DMS53 treated with DMSO at 0.1 percent for 48 hours (cell line): ENCODE measurements around the gene BHLHE23.

Experiments
- DNase-seq: peaks from one replicate; lab custom pipeline; 2025; ENCODE audit not compliant: unreplicated experiment; lab: John Stamatoyannopoulos, UW

BHLHE23 gene

GRCh38 chr20:63006540-63007359 is at the start of gene BHLHE23:
TSS of gene BHLHE23 (minus strand) at chr20:63006964. CDS start at chr20:63006774, 190 bp downstream.
- no peak for DNase-seq

DNA sequence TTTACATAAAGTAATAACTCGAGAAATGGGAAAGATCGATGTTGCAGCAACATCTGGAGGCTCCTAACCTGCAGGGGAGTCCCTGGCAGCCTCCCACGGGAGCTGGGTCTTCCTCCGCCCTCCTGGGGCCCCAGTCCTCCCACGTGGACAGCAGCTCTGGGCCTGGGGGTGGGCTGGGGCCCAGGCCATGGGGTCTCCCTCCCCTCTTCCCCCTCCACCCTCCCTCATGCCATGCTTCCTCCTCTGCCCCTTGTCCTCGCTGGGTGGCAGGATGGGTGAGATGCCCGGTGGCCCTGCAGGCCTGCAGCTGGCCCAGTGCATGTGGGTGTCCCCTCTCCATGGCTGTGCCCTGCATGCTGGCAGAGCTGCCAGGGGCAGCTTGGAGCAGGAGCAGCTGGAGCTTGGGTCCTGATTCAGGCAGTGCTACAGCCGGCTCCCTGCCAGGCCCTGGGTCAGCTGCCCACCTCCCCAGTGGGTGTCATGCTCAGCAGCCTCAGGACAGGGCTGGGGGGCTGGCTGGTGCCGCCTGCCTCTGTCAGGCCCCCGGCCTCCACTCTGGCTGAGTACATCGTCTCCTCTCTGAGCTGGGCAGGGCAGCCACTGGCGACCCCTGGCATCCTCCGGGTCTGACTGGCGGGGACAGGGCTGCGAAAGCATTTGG is 48.9 kb upstream of the BHLHE23 start:
- no peak for DNase-seq

- no peak for DNase-seq
Observed at GRCh38 chr20:63054681-63055240, 48.0 kb upstream of the BHLHE23 start.

DNA sequence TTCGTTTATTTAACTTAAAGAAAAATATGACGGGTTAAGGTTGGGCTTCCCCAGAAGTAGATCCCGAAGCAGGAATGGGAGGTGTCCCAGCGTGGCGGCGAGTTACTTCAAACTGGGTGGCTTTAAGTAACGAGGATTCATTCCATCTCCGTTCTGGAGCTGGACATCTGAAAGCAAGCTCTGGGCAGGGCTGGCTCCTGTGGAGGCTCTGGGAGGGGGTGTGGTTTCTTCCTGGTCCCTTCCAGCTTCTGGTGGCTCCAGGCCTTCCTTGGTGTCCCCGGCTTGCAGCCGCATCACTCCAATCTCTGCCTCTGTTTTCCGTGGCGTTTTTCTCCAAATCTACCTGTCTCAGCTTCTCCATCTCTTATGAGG is 47.3 kb upstream of the BHLHE23 start:
- DNase-seq = no peak

GRCh38 chr20:63053432-63054102 is 46.8 kb upstream of the BHLHE23 start:
- no peak for DNase-seq

GRCh38 chr20:63052571-63053431 is 46.0 kb upstream of the BHLHE23 start:
- no peak for DNase-seq

DNA sequence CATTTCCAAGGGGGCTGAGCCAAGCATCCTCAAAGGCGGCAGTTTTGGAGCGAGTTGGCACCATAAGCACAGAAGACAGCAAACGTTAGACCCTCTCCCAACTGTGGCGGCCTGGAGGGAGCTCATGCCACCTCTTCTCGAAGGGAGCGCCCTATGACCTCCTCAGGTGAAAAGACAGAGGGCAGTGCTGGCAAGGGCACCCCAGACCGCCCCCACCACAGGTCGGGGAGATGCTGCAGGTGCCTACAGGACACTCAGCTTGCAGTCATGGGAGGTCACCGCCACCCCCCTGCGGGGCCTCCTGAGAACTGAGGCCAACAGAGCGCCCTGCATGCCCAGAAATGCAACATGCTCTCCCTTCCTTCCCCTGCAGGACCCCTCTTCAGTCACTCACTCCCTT is 45.1 kb upstream of the BHLHE23 start:
- no peak for DNase-seq

DNA sequence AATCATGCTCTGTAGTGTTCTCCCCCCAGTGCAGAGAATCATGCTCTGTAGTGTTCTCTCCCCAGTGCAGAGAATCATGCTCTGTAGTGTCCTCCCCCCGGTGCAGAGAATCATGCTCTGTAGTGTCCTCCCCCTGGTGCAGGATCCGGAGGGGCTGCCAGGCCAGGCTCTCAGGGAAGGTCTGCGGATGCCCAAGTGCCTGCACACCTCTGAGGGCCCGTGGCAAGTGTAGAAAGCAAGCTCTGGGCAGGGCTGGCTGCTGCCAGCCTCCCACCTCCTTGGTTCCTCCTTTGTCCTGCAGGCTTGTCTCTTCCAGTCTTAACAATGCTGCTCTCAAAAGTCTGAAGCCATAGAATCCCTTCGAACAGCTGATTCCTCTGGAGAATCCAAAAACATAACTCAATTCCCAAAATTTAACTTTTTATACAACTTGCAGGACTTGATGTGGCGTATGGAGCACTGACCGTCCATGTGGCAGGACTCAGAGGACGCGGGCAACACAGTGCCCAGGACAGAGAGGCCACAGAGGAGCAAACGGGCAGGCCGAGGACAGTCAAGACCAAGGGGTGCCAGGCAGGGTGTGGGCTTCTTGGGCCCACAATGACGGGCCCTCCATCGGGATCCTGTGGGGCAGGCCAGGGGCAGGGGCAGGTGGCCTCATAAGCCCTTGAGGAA is 44.6 kb upstream of the BHLHE23 start:
- no peak for DNase-seq

DNA sequence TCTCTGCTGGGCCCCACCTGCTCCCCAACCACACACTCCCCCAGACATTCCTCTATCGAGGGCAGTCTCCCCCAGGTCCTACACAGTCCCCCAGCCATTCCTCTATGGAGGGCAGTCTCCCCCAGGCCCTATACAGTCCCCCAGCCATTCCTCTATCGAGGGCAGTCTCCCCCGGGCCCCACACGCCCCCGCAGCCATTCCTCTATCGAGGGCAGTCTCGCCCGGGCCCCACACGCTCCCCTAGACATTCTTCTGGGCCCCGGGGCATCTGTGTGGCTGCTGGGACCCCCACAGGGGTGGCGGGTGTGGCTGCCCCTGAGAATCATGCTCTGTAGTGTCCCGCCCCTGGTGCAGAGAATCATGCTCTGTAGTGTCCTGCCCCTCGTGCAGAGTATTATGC is 43.6 kb upstream of the BHLHE23 start:
- DNase-seq = no peak

GRCh38 chr20:63049561-63050221 is 42.9 kb upstream of the BHLHE23 start:
- DNase-seq = no peak

GRCh38 chr20:63049191-63049518 is 42.4 kb upstream of the BHLHE23 start:
- no peak for DNase-seq

DNA sequence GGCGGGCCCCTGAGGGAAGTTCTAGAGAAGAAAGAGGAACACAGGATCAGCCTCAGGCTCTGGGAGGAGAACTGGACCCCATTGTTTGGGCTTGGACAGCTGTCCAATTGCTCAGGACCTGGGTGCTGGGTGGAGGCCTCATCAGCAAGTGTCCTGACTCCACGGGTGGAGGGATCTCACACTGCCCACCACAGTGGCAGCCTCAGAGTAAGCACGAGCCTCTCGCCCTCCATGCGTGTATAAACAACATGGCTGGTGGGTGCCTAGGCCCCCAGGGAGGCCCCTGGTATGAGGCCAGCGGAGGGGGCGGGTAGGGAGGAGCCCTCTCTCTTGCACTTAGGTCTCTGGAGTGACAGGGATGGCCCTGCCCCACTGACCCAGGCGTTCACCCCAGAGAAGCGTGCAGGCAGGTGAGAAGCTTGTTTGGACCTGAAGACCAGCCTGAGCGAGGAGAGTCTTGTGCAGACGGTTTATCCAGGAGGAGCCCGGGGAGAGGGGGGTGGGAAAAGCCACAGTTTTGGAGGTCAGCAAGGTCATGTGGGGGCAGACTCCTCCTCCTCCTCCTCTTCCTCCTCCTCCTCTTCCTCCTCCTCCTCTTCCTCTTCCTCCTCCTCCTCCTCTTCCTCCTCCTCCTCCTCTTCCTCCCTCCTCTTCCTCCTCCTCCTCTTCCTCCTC is 41.9 kb upstream of the BHLHE23 start:
- no peak for DNase-seq

- DNase-seq = no peak
Observed at GRCh38 chr20:63047946-63048345, 41.2 kb upstream of the BHLHE23 start.

- no peak for DNase-seq
Observed at GRCh38 chr20:63047267-63047666, 40.5 kb upstream of the BHLHE23 start.

DNA sequence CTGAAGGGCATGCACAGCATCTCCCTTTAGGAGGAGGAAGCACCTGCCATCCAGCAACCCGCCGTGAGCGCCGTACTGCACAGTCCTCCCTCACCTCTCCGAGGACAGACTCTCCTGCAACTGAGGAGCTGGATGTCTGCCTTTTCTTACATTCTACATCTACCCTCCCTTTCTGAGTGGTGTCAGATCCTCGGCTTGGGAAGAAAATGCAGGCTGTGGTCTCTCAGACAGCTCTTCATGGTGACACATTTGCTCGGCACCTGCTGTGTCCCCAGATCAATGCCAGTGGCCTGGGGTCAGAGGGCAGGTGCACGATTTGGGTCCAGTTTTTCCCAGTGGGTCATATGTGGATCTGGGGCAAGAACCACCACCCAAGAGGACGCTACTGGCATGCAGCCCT is 40.1 kb upstream of the BHLHE23 start:
- DNase-seq = no peak

DNA sequence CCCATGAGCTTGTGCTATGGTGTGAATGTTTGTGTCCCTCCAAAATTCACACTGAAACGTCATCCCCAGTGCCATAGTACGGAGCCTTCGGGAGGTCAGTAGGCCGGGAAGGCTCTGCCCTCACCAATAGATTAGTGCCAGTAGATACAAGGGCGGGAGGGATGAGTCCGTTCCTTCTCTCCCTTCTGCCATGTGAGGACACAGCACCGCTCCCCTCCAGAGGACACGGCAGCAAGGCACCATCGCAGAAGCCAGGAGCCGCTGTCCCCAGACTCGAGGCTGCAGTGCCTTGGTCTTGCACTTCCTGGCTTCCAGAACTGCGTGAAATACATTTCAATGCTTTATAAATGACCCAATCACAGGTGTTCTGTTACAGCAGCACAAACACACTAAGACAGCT is 39.2 kb upstream of the BHLHE23 start:
- no peak for DNase-seq

- no peak for DNase-seq
Observed at GRCh38 chr20:63045401-63045800, 38.6 kb upstream of the BHLHE23 start.

DNA sequence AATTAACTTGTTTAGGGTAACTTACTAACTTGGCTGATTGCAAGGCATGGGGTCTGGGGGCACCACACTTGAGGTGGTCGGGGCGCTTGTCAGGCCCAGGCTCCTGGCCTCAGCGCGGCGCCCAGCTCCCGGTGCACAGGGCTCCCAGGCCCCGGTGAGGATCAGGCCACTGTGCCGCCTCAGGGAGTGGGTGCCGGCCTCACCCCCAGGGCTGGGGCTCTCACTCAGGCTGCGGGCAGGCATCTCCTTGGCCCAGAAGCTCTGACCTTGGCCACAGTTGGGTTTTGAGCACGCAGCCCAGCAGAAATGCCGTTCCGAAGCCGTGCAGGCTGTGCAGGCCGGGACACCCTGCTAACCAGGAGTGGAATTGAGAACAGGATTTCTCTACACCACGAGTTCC is 37.8 kb upstream of the BHLHE23 start:
- no peak for DNase-seq

DNA sequence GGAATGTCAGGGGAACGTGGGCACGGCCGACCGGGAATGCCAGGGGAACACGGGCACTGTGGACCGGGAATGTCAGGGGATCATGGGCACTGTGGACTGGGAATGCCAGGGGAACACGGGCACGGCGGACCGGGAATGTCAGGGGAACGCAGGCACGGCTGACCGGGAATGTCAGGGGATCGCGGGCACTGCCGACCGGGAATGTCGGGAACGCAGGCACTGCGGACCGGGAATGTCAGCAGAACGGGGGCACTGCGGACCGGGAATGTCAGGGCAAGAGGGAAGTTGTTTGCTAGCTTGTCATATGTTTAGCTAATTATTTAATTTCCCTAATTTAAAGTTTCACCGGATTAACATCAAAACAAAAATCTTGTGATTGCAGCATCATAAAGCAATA is 37.4 kb upstream of the BHLHE23 start:
- DNase-seq = no peak
